Heart left ventricle (tissue), 13 donors: ENCODE results near the gene RAF1.
"Not testable (repeated sequence)": the region's sequence is repeated elsewhere in the genome, so short reads cannot be mapped to it uniquely, and the experiment has no call there.

Source experiments
- POLR2A ChIP-seq, 2 donors: fragments of 450-650 bp; IDR thresholded peaks; one replicate each; pipeline ENCODE4 v1.6.1; 2017; ENCODE audit warnings: antibody characterized with exemption in 2 of 2, mild to moderate bottlenecking in 2 of 2, moderate library complexity in 2 of 2
- TF ChIP-seq, protein P1 (sequence below), 12 donors: fragments of 200-600 bp; sonication (generic) in 4 of 12; IDR thresholded peaks; one replicate each; pipeline versions ENCODE4 v1.5.0 to v1.8.0; 2018 to 2022; ENCODE audit warnings: antibody characterized with exemption in 12 of 12, mild to moderate bottlenecking in 5 of 12
- donor health status: ischemic (EF 13 %, LVEDD 7.1; RV severe dilation, severe dysfunction).
- donor health status: DM: no; HTN: yes; CAD: no.
- donor health status: DM: no; HTN: no; CAD: no.
- donor health status: ischemic (EF 25% LVEDD 6.9; RV normal size, moderate dysfunction).
- donor health status: ischemic (EF 25% LVEDD 5.7; RV mildly dilated, moderate dysfunction).
- donor health status: ischemic (EF 35%, LVEDD 5.7; RV mildly dilated, moderate dysfunction).
- donor health status: nonischemic (EF 11% LVEDD 7.7; RV severe dilation, severe dysfunction).
- donor health status: DM: yes; HTN: yes; CAD: no.
- donor health status: PGD.
- donor health status: ischemic (EF 29% LVEDD 5.4; RV normal size, mild dysfunction).
- donor health status: nonischemic (EF 23%, LVEDD 6.1; RV moderate dilation, normal function).

DNA sequence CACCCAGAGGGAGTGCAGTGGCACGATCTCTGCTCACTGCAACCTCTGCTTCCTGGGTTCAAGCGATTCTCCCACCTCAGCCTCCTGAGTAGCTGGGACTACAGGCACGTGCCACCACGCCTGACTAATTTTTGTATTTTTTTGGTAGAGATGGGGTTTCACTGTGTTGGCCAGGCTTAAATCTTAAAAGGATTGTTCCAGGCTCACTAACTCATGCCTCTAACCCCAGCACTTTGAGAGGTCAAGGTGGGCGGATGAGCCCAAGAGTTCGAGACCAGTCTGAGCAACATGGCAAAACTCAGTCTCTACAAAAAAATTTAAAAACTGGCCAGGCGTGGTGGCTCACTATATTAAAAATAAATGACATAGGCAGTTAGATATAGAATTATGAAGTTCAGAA is 33.1 kb downstream of the RAF1 start:
- TF ChIP-seq, protein P1, sequence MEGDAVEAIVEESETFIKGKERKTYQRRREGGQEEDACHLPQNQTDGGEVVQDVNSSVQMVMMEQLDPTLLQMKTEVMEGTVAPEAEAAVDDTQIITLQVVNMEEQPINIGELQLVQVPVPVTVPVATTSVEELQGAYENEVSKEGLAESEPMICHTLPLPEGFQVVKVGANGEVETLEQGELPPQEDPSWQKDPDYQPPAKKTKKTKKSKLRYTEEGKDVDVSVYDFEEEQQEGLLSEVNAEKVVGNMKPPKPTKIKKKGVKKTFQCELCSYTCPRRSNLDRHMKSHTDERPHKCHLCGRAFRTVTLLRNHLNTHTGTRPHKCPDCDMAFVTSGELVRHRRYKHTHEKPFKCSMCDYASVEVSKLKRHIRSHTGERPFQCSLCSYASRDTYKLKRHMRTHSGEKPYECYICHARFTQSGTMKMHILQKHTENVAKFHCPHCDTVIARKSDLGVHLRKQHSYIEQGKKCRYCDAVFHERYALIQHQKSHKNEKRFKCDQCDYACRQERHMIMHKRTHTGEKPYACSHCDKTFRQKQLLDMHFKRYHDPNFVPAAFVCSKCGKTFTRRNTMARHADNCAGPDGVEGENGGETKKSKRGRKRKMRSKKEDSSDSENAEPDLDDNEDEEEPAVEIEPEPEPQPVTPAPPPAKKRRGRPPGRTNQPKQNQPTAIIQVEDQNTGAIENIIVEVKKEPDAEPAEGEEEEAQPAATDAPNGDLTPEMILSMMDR (IDR thresholded peaks at IDR 0.05), result not testable (repeated sequence)
- not testable (repeated sequence) for TF ChIP-seq POLR2A (IDR thresholded peaks at IDR 0.05)
